Nucleus accumbens (tissue), 56 donors: ENCODE results near the gene PGAM1.
"Not testable (repeated sequence)": the region's sequence is repeated elsewhere in the genome, so short reads cannot be mapped to it uniquely, and the experiment has no call there.

Source experiments
- DNase-seq, 56 donors: peaks; one replicate each; lab custom pipeline; 2025; lab: John Stamatoyannopoulos, UW

PGAM1 gene

GRCh38 chr10:97454330-97455036, 28.5 kb downstream of the PGAM1 start:
- DNase-seq: peak in 8 of 56 donors; percentile 2 to 48 (median 11)

GRCh38 chr10:97456034-97456685, 30.2 kb downstream of the PGAM1 start:
- DNase-seq: no peak

GRCh38 chr10:97456686-97457065, 30.7 kb downstream of the PGAM1 start:
- DNase-seq: no peak

- no peak for DNase-seq
Measured at GRCh38 chr10:97459111-97459510, 33.1 kb downstream of the PGAM1 start.

GRCh38 chr10:97459933-97460332, 33.9 kb downstream of the PGAM1 start:
- DNase-seq: no peak

GRCh38 chr10:97462309-97462708, 36.3 kb downstream of the PGAM1 start:
- no peak for DNase-seq

- DNase-seq: peak in 25 of 56 donors; percentile 5 to 48 (median 16)
Measured at GRCh38 chr10:97463363-97464132, 37.6 kb downstream of the PGAM1 start.

- no peak for DNase-seq
Measured at GRCh38 chr10:97464226-97464625, 38.2 kb downstream of the PGAM1 start.

GRCh38 chr10:97465982-97466381, 40.0 kb downstream of the PGAM1 start:
- DNase-seq: peak in 3 of 56 donors; percentile 19 to 32 (median 31)

GRCh38 chr10:97466755-97467154, 40.8 kb downstream of the PGAM1 start:
- DNase-seq: no peak

GRCh38 chr10:97468162-97468561, 42.2 kb downstream of the PGAM1 start:
- DNase-seq: no peak

GRCh38 chr10:97468781-97469180, 42.8 kb downstream of the PGAM1 start:
- DNase-seq: not testable (repeated sequence)

- no peak for DNase-seq
Measured at GRCh38 chr10:97474918-97475317, 48.9 kb downstream of the PGAM1 start.

GRCh38 chr10:97475936-97476594, 50.1 kb downstream of the PGAM1 start:
- no peak for DNase-seq

GRCh38 chr10:97479410-97479809, 53.4 kb downstream of the PGAM1 start:
- not testable (repeated sequence) for DNase-seq

- peak in 3 of 56 donors; percentile 5 to 30 (median 9) for DNase-seq
Measured at GRCh38 chr10:97479939-97480338, 53.9 kb downstream of the PGAM1 start.

GRCh38 chr10:97481071-97481470, 55.1 kb downstream of the PGAM1 start:
- DNase-seq: no peak

- DNase-seq: no peak
Measured at GRCh38 chr10:97482381-97482780, 56.4 kb downstream of the PGAM1 start.
